ENCODE data around the gene PRPH2. TPM values are rescaled to one million over a fixed set of nuclear protein-coding genes. Genes with fewer than 3 reads are reported as not detected.

PRPH2 gene
- total and polyA plus RNA-seq, 10 of the 15 experiments (the other 5 are each of a cell fraction or from before 2014, with no cell fraction given), result 0.08 TPM; not detected in 9

- TF ChIP-seq EP300 (IDR thresholded peaks at IDR 0.05; ENCODE audit: borderline replicate concordance in 1 of 2, control insufficient read depth in 1 of 2, low read depth in 2 of 2, low read length in 2 of 2), result no peak
- no peak for TF ChIP-seq LARP7 (IDR thresholded peaks at IDR 0.05)
- TF ChIP-seq ATF2 (IDR thresholded peaks at IDR 0.05; ENCODE audit: low read length), result no peak
- TF ChIP-seq HCFC1 (IDR thresholded peaks at IDR 0.05; ENCODE audit: low read length), result no peak
Observed at GRCh38 chr6:42727627-42728026, 5.2 kb upstream of the PRPH2 start (continued).

- TF ChIP-seq LARP7 (IDR thresholded peaks at IDR 0.05), result peak; percentile 73; the same call in 1 of the 2 replicates
- TF ChIP-seq GATAD2B (conservative IDR thresholded peaks at IDR 0.05; ENCODE audit: low read depth), result peak; percentile 51; the same call in 1 of the 2 replicates
- peak; percentile 24; the same call in 1 of the 2 replicates for TF ChIP-seq IKZF1 (conservative IDR thresholded peaks at IDR 0.05)
- TF ChIP-seq HDAC2 (IDR thresholded peaks at IDR 0.05), result no peak
- peak; percentile 73; the same call in 1 of the 2 replicates for TF ChIP-seq ZBTB33 (IDR thresholded peaks at IDR 0.05)
- no peak for TF ChIP-seq ZNF274 (IDR thresholded peaks at IDR 0.05; ENCODE audit: insufficient read depth, insufficient read length)
- 0 out of 2 replicates have a peak, but pooled peaks have one; percentile 3 for TF ChIP-seq RB1 (IDR thresholded peaks at IDR 0.05; ENCODE audit: borderline replicate concordance)
- peak overlapping the region; percentile 89 for H3K4me2 ChIP-seq (ENCODE audit: control insufficient read depth, insufficient read depth)
- intact Hi-C loops (cut with micrococcal nuclease; ENCODE audit: unreplicated experiment) (loop anchor here (2.0 kb wide), 1 partner anchor 172 kb away; no protein-coding TSS in a partner anchor), in situ Hi-C loops (cut with MboI) (loop anchor here (5.0 kb wide), 1 partner anchor 150 kb away; the partner anchor contains the start of gene RPL7L1)
- 72% methylated on average over 32 of the region's 52 CpGs for WGBS (ENCODE audit: insufficient coverage, insufficient replicate concordance, low lambda C conversion rate, missing lambda C conversion rate)
- H2AFZ ChIP-seq (ENCODE audit: control insufficient read depth, low read depth, low read length), result peak overlapping the region; percentile 98
- no peaks in the 10 kb centered on the region for H3K27me3 ChIP-seq (replicated peaks in 1 of 2; ENCODE audit: control insufficient read depth in 2 of 2, insufficient read depth in 2 of 2, low read length in 1 of 2)
- no peaks in the 10 kb centered on the region for H4K20me1 ChIP-seq (ENCODE audit: control insufficient read depth, insufficient read depth)
- ChIA-PET SMC1A (ENCODE audit: uncharacterized antibody, unreplicated experiment) (interaction anchor here (0.8 to 4.1 kb wide), 26 partner anchors 12 to 548 kb away, joined by 3 to 59 read pairs (median 5); partner anchors contain the start of genes RPL7L1 and TBCC), RAD21 (ENCODE audit: unreplicated experiment) (interaction anchor here (1.0 to 2.5 kb wide), 9 partner anchors 18 to 149 kb away, joined by 3 to 46 read pairs (median 5); partner anchors contain the start of gene TBCC), CTCF (interaction anchor here (1.0 to 3.9 kb wide), 26 partner anchors 9 to 179 kb away, joined by 3 to 99 read pairs (median 5); partner anchors contain the start of genes RPL7L1 and TBCC), POLR2A (interaction anchor here (0.5 to 2.2 kb wide), 4 partner anchors 15 to 154 kb away, joined by 3 to 7 read pairs (median 3); no protein-coding TSS in a partner anchor)
- DNase-seq (ENCODE audit: low read depth, low spot score) (no peak), FAIRE-seq (no peak), ATAC-seq (peak; percentile 38)
- H3K9me3 ChIP-seq (replicated peaks; ENCODE audit: control insufficient read depth, insufficient read depth, low read length), result no peaks in the 10 kb centered on the region
- H3K36me3 ChIP-seq (ENCODE audit: control insufficient read depth in 2 of 2, insufficient read depth in 2 of 2, low read length in 1 of 2), result no peaks in the 10 kb centered on the region
- peak overlapping the region; percentile 58; the same call in 1 of the 2 replicates for H3K4me3 ChIP-seq
- H3K79me2 ChIP-seq (ENCODE audit: control insufficient read depth, insufficient read depth, low read length), result no peaks in the 10 kb centered on the region
- H3K9ac ChIP-seq (ENCODE audit: control insufficient read depth, insufficient read depth, low read length), result peak overlapping the region; percentile 48
- H3K27ac ChIP-seq (ENCODE audit: control insufficient read depth, insufficient read depth), result peak overlapping the region; percentile 60
- H3K4me1 ChIP-seq (ENCODE audit: control insufficient read depth, insufficient read depth, low read length), result peaks cover 10% of the 10 kb centered on the region; the same call in 1 of the 2 replicates
- TSS peak; percentile 74 for BruUV-seq (replicated peaks)
Observed at GRCh38 chr6:42727087-42727611, 4.8 kb upstream of the PRPH2 start.

Measured in GM12878 (cell line).